GM23338 (cell line): ENCODE measurements around the gene ARL15. TPM values are rescaled to one million over a fixed set of nuclear protein-coding genes. Genes with fewer than 3 reads are reported as not detected.

Experiments
- ATAC-seq: fragments of 200-7000 bp; cut with Tn5 transposase; 3 replicates; pipeline ENCODE4 v1.9.1; 2020
- DNase-seq: peaks from one replicate; pipeline ENCODE4 v3.0.0-alpha.2; 2015; ENCODE audit warnings: low spot score
- H2AFZ ChIP-seq: fragments of 200-600 bp; sonication (generic); 2 replicates; pipeline ENCODE4 v1.8.0; 2016; ENCODE audit warnings: antibody characterized with exemption, mild to moderate bottlenecking, moderate library complexity
- H3F3A ChIP-seq: fragments of 200-600 bp; sonication (generic); replicated peaks from 2 replicates; pipeline ENCODE4 v1.8.0; 2017; ENCODE audit warnings: antibody characterized with exemption, mixed run types, low read depth
- H3K27ac ChIP-seq: fragments of 200-600 bp; sonication (generic); 2 replicates; pipeline ENCODE4 v1.6.1; 2016; ENCODE audit warnings: low read depth
- H3K27me3 ChIP-seq: fragments of 200-600 bp; sonication (generic); 2 replicates; pipeline ENCODE4 v1.8.0; 2016; ENCODE audit warnings: mild to moderate bottlenecking, mixed run types, moderate library complexity; ENCODE audit not compliant: insufficient read depth
- H3K36me3 ChIP-seq: fragments of 200-600 bp; sonication (generic); 2 replicates; pipeline ENCODE4 v1.8.0; 2016; ENCODE audit warnings: mild to moderate bottlenecking; ENCODE audit not compliant: insufficient read depth
- H3K4me1 ChIP-seq: fragments of 200-600 bp; sonication (generic); 2 replicates; pipeline ENCODE4 v1.8.0; 2016; ENCODE audit warnings: mild to moderate bottlenecking, moderate library complexity; ENCODE audit not compliant: insufficient read depth
- H3K4me2 ChIP-seq: fragments of 200-600 bp; sonication (generic); 2 replicates; pipeline ENCODE4 v1.7.1; 2017; ENCODE audit warnings: mixed run types
- H3K4me3 ChIP-seq: fragments of 200-600 bp; sonication (generic); 2 replicates; pipeline ENCODE4 v1.6.1; 2016; ENCODE audit warnings: mixed run types
- H3K79me2 ChIP-seq: fragments of 200-600 bp; sonication (generic); replicated peaks from 2 replicates; pipeline ENCODE4 v1.8.0; 2017; ENCODE audit warnings: mild to moderate bottlenecking; ENCODE audit not compliant: insufficient read depth
- H3K9me2 ChIP-seq: fragments of 200-600 bp; sonication (generic); 2 replicates; pipeline ENCODE4 v1.8.0; 2017; ENCODE audit not compliant: insufficient read depth
- H4K20me1 ChIP-seq: fragments of 200-600 bp; sonication (generic); replicated peaks from 2 replicates; pipeline ENCODE4 v1.8.0; 2017; ENCODE audit warnings: mild to moderate bottlenecking; ENCODE audit not compliant: insufficient read depth
- H3K27ac Mint-ChIP-seq: 2 replicates; pipeline ENCODE4 v1.8.0; 2020; ENCODE audit warnings: inconsistent platforms, mild to moderate bottlenecking, moderate library complexity, mixed read lengths
- H3K27me3 Mint-ChIP-seq: 3 replicates; pipeline ENCODE4 v1.8.0; 2022; ENCODE audit warnings: low read depth, mild to moderate bottlenecking, moderate library complexity, mixed read lengths, inconsistent platforms; ENCODE audit not compliant: insufficient read depth, poor library complexity
- H3K36me3 Mint-ChIP-seq: 3 replicates; pipeline ENCODE4 v1.8.0; 2021; ENCODE audit warnings: low read depth, mild to moderate bottlenecking, inconsistent platforms, moderate library complexity, mixed read lengths
- H3K4me1 Mint-ChIP-seq: 3 replicates; pipeline ENCODE4 v1.8.0; 2020; ENCODE audit warnings: mild to moderate bottlenecking, inconsistent platforms, mixed read lengths
- H3K4me3 Mint-ChIP-seq: 3 replicates; pipeline ENCODE4 v1.8.0; 2021; ENCODE audit warnings: moderate library complexity, mild to moderate bottlenecking, inconsistent platforms, mixed read lengths
- H3K9me3 Mint-ChIP-seq: 3 replicates; pipeline ENCODE4 v1.8.0; 2020; ENCODE audit warnings: moderate library complexity, mild to moderate bottlenecking, inconsistent platforms, mixed read lengths
- CREB1 ChIP-seq: fragments of 250-450 bp; sonication (Bioruptor Pico); IDR thresholded peaks from 2 replicates; pipeline ENCODE4 v1.5.0; 2020; ENCODE audit warnings: low read depth, mild to moderate bottlenecking, moderate library complexity
- EZH2 ChIP-seq: fragments of 200-600 bp; sonication (generic); IDR thresholded peaks from one replicate; pipeline ENCODE4 v1.8.0; 2017; ENCODE audit warnings: antibody characterized with exemption, mild to moderate bottlenecking, low read depth; ENCODE audit not compliant: unreplicated experiment
- ZNF114 ChIP-seq: fragments of 250-450 bp; sonication (Bioruptor Pico); IDR thresholded peaks from 2 replicates; pipeline ENCODE4 v1.5.0; 2020; ENCODE audit warnings: mild to moderate bottlenecking, moderate library complexity
- polyA plus RNA-seq: library from polyadenylated mRNA; unstranded; fragments of >200 nt; fragmentation: Nextera tagmentation; extraction: Ambion mirVana; gene quantifications from 2 replicates; pipeline ENCODE4 v1.2.1, GENCODE V29; 2016
- total RNA-seq: library from RNA; depleted of rRNA; stranded (reverse); fragments of >200 nt; shearing (Covaris generic); gene quantifications from 2 replicates; pipeline ENCODE4 v1.2.3, GENCODE V29; 2014
- TF ChIP-seq, protein P1 (sequence below): IDR thresholded peaks from one replicate; pipeline ENCODE4 v1.6.1; 2018; ENCODE audit warnings: antibody characterized with exemption; ENCODE audit not compliant: unreplicated experiment
- TF ChIP-seq, protein P2 (sequence below): fragments of 250-450 bp; sonication (Bioruptor Pico); IDR thresholded peaks from 2 replicates; pipeline ENCODE4 v1.5.0; 2020; ENCODE audit warnings: mild to moderate bottlenecking, moderate library complexity
- TF ChIP-seq, protein P3 (sequence below): IDR thresholded peaks from 2 replicates; pipeline ENCODE4 v1.6.1; 2016; ENCODE audit warnings: antibody characterized with exemption

ARL15 gene
- total and polyA plus RNA-seq, 2 experiments from 2014 or later = 13.0 to 54.0 TPM

DNA sequence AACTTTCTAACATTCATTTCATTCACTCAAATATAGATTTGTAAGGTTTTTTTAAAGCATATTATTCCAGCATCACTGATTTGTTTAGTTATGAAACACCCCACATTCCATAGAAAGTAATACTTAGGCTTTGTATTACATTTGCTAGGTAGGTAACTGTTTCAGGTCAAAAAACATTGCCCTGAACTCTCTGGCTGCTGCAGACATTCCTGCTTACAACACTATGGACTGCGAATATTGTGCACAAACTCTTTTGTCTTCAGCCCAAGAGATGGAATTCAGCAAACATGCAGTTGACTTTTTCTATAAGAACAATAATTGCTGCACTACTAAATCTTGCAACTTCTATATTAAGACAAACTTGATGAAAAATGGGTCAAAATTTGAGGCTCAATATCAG lies 301.0 kb downstream of the ARL15 start:
- Histone ChIP-seq H3K79me2 (no peaks in the 10 kb centered on the region), H3K4me3 (no peak overlapping the region), H2AFZ (no peak overlapping the region), H3K27ac (peak overlapping the region; percentile 93), H3K36me3 (no peaks in the 10 kb centered on the region), H3K9me2 (no peaks in the 10 kb centered on the region), H3K4me2 (peak overlapping the region; percentile 20), H4K20me1 (no peaks in the 10 kb centered on the region), H3F3A (no peaks in the 10 kb centered on the region), H3K4me1 (peaks cover 32% of the 10 kb centered on the region), H3K27me3 (no peaks in the 10 kb centered on the region)
- Mint-ChIP-seq H3K27ac (peak overlapping the region; percentile 91), H3K4me1 (peaks cover 30% of the 10 kb centered on the region), H3K27me3 (peaks cover 2% of the 10 kb centered on the region), H3K36me3 (peaks cover 18% of the 10 kb centered on the region), H3K9me3 (peaks cover 13% of the 10 kb centered on the region), H3K4me3 (no peak overlapping the region)
- ATAC-seq (peak; percentile 21), DNase-seq (no peak)
- TF ChIP-seq, protein P1, sequence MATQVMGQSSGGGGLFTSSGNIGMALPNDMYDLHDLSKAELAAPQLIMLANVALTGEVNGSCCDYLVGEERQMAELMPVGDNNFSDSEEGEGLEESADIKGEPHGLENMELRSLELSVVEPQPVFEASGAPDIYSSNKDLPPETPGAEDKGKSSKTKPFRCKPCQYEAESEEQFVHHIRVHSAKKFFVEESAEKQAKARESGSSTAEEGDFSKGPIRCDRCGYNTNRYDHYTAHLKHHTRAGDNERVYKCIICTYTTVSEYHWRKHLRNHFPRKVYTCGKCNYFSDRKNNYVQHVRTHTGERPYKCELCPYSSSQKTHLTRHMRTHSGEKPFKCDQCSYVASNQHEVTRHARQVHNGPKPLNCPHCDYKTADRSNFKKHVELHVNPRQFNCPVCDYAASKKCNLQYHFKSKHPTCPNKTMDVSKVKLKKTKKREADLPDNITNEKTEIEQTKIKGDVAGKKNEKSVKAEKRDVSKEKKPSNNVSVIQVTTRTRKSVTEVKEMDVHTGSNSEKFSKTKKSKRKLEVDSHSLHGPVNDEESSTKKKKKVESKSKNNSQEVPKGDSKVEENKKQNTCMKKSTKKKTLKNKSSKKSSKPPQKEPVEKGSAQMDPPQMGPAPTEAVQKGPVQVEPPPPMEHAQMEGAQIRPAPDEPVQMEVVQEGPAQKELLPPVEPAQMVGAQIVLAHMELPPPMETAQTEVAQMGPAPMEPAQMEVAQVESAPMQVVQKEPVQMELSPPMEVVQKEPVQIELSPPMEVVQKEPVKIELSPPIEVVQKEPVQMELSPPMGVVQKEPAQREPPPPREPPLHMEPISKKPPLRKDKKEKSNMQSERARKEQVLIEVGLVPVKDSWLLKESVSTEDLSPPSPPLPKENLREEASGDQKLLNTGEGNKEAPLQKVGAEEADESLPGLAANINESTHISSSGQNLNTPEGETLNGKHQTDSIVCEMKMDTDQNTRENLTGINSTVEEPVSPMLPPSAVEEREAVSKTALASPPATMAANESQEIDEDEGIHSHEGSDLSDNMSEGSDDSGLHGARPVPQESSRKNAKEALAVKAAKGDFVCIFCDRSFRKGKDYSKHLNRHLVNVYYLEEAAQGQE = no peak
- TF ChIP-seq ZNF114 (CRISPR knock-in tag) (no peak), CREB1 (no peak), EZH2 (no peak)
- TF ChIP-seq, protein P2, sequence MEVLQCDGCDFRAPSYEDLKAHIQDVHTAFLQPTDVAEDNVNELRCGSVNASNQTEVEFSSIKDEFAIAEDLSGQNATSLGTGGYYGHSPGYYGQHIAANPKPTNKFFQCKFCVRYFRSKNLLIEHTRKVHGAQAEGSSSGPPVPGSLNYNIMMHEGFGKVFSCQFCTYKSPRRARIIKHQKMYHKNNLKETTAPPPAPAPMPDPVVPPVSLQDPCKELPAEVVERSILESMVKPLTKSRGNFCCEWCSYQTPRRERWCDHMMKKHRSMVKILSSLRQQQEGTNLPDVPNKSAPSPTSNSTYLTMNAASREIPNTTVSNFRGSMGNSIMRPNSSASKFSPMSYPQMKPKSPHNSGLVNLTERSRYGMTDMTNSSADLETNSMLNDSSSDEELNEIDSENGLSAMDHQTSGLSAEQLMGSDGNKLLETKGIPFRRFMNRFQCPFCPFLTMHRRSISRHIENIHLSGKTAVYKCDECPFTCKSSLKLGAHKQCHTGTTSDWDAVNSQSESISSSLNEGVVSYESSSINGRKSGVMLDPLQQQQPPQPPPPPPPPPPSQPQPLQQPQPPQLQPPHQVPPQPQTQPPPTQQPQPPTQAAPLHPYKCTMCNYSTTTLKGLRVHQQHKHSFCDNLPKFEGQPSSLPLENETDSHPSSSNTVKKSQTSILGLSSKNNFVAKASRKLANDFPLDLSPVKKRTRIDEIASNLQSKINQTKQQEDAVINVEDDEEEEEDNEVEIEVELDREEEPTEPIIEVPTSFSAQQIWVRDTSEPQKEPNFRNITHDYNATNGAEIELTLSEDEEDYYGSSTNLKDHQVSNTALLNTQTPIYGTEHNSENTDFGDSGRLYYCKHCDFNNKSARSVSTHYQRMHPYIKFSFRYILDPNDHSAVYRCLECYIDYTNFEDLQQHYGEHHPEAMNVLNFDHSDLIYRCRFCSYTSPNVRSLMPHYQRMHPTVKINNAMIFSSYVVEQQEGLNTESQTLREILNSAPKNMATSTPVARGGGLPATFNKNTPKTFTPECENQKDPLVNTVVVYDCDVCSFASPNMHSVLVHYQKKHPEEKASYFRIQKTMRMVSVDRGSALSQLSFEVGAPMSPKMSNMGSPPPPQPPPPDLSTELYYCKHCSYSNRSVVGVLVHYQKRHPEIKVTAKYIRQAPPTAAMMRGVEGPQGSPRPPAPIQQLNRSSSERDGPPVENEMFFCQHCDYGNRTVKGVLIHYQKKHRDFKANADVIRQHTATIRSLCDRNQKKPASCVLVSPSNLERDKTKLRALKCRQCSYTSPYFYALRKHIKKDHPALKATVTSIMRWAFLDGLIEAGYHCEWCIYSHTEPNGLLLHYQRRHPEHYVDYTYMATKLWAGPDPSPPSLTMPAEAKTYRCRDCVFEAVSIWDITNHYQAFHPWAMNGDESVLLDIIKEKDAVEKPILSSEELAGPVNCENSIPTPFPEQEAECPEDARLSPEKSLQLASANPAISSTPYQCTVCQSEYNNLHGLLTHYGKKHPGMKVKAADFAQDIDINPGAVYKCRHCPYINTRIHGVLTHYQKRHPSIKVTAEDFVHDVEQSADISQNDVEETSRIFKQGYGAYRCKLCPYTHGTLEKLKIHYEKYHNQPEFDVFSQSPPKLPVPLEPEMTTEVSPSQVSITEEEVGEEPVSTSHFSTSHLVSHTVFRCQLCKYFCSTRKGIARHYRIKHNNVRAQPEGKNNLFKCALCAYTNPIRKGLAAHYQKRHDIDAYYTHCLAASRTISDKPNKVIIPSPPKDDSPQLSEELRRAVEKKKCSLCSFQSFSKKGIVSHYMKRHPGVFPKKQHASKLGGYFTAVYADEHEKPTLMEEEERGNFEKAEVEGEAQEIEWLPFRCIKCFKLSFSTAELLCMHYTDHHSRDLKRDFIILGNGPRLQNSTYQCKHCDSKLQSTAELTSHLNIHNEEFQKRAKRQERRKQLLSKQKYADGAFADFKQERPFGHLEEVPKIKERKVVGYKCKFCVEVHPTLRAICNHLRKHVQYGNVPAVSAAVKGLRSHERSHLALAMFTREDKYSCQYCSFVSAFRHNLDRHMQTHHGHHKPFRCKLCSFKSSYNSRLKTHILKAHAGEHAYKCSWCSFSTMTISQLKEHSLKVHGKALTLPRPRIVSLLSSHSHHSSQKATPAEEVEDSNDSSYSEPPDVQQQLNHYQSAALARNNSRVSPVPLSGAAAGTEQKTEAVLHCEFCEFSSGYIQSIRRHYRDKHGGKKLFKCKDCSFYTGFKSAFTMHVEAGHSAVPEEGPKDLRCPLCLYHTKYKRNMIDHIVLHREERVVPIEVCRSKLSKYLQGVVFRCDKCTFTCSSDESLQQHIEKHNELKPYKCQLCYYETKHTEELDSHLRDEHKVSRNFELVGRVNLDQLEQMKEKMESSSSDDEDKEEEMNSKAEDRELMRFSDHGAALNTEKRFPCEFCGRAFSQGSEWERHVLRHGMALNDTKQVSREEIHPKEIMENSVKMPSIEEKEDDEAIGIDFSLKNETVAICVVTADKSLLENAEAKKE (CRISPR knock-in tag) = no peak
- TF ChIP-seq, protein P3, sequence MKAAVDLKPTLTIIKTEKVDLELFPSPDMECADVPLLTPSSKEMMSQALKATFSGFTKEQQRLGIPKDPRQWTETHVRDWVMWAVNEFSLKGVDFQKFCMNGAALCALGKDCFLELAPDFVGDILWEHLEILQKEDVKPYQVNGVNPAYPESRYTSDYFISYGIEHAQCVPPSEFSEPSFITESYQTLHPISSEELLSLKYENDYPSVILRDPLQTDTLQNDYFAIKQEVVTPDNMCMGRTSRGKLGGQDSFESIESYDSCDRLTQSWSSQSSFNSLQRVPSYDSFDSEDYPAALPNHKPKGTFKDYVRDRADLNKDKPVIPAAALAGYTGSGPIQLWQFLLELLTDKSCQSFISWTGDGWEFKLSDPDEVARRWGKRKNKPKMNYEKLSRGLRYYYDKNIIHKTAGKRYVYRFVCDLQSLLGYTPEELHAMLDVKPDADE = no peak
